ENCODE measurements around the gene MTAP. TPM values are rescaled to one million over a fixed set of nuclear protein-coding genes. Genes with fewer than 3 reads are reported as not detected.

The MTAP gene
- total RNA-seq, 1 donor from 2014 or later: 37.2 TPM

- Mint-ChIP-seq H3K9me3 (ENCODE audit: unreplicated experiment) (no peaks in the 10 kb centered on the region), H3K4me1 (ENCODE audit: unreplicated experiment) (peaks cover 12% of the 10 kb centered on the region), H3K4me3 (ENCODE audit: unreplicated experiment) (no peak overlapping the region), H3K27ac (ENCODE audit: unreplicated experiment) (no peak overlapping the region), H3K36me3 (ENCODE audit: low read depth, unreplicated experiment) (peaks cover 26% of the 10 kb centered on the region), H3K27me3 (ENCODE audit: unreplicated experiment) (peaks cover 2% of the 10 kb centered on the region)
- no peak for DNase-seq (ENCODE audit: low spot score)
- no peak for TF ChIP-seq CTCF (IDR thresholded peaks at IDR 0.05; ENCODE audit: unreplicated experiment)
Observed at GRCh38 chr9:21815643-21816042, 13.2 kb downstream of the MTAP start.

GRCh38 chr9:21817176-21817575 lies 14.7 kb downstream of the MTAP start:
- Mint-ChIP-seq H3K27me3 (ENCODE audit: unreplicated experiment) (peaks cover 2% of the 10 kb centered on the region), H3K27ac (ENCODE audit: unreplicated experiment) (no peak overlapping the region), H3K36me3 (ENCODE audit: low read depth, unreplicated experiment) (peaks cover 37% of the 10 kb centered on the region), H3K4me3 (ENCODE audit: unreplicated experiment) (no peak overlapping the region), H3K4me1 (ENCODE audit: unreplicated experiment) (peaks cover 7% of the 10 kb centered on the region), H3K9me3 (ENCODE audit: unreplicated experiment) (no peaks in the 10 kb centered on the region)
- DNase-seq (ENCODE audit: low spot score): no peak
- TF ChIP-seq CTCF (IDR thresholded peaks at IDR 0.05; ENCODE audit: unreplicated experiment): no peak

GRCh38 chr9:21825637-21826036 lies 23.2 kb downstream of the MTAP start:
- H3K4me3 Mint-ChIP-seq (ENCODE audit: unreplicated experiment): no peak overlapping the region
- no peaks in the 10 kb centered on the region for H3K4me1 Mint-ChIP-seq (ENCODE audit: unreplicated experiment)
- peaks cover 1% of the 10 kb centered on the region for H3K27me3 Mint-ChIP-seq (ENCODE audit: unreplicated experiment)
- no peak for TF ChIP-seq CTCF (IDR thresholded peaks at IDR 0.05; ENCODE audit: unreplicated experiment)
- H3K36me3 Mint-ChIP-seq (ENCODE audit: low read depth, unreplicated experiment): peaks cover 50% of the 10 kb centered on the region
- peaks cover 5% of the 10 kb centered on the region for H3K9me3 Mint-ChIP-seq (ENCODE audit: unreplicated experiment)
- DNase-seq (ENCODE audit: low spot score): no peak
- no peak overlapping the region for H3K27ac Mint-ChIP-seq (ENCODE audit: unreplicated experiment)

GRCh38 chr9:21828853-21829410 lies 26.5 kb downstream of the MTAP start:
- no peak for DNase-seq (ENCODE audit: low spot score)
- TF ChIP-seq CTCF (IDR thresholded peaks at IDR 0.05; ENCODE audit: unreplicated experiment): no peak
- Mint-ChIP-seq H3K4me1 (ENCODE audit: unreplicated experiment) (peaks cover 4% of the 10 kb centered on the region), H3K4me3 (ENCODE audit: unreplicated experiment) (no peak overlapping the region), H3K27me3 (ENCODE audit: unreplicated experiment) (peaks cover 1% of the 10 kb centered on the region), H3K9me3 (ENCODE audit: unreplicated experiment) (peaks cover 5% of the 10 kb centered on the region), H3K27ac (ENCODE audit: unreplicated experiment) (no peak overlapping the region), H3K36me3 (ENCODE audit: low read depth, unreplicated experiment) (peaks cover 28% of the 10 kb centered on the region)

GRCh38 chr9:21830589-21830988 lies 28.2 kb downstream of the MTAP start:
- Mint-ChIP-seq H3K4me1 (ENCODE audit: unreplicated experiment) (peaks cover 4% of the 10 kb centered on the region), H3K27ac (ENCODE audit: unreplicated experiment) (no peak overlapping the region), H3K4me3 (ENCODE audit: unreplicated experiment) (no peak overlapping the region), H3K27me3 (ENCODE audit: unreplicated experiment) (peaks cover 1% of the 10 kb centered on the region), H3K9me3 (ENCODE audit: unreplicated experiment) (no peaks in the 10 kb centered on the region), H3K36me3 (ENCODE audit: low read depth, unreplicated experiment) (peaks cover 26% of the 10 kb centered on the region)
- TF ChIP-seq CTCF (IDR thresholded peaks at IDR 0.05; ENCODE audit: unreplicated experiment): no peak
- no peak for DNase-seq (ENCODE audit: low spot score)

Data from endothelial cell (in vitro differentiated cells).